ENCODE data around the gene NFE2L3.
"Not testable (repeated sequence)": the region's sequence is repeated elsewhere in the genome, so short reads cannot be mapped to it uniquely, and the experiment has no call there.

Gene NFE2L3

GRCh38 chr7:26168458-26169023 lies 16.5 kb downstream of the NFE2L3 start:
- DNase-seq (ENCODE audit: low read depth, low spot score) = no peak

DNA sequence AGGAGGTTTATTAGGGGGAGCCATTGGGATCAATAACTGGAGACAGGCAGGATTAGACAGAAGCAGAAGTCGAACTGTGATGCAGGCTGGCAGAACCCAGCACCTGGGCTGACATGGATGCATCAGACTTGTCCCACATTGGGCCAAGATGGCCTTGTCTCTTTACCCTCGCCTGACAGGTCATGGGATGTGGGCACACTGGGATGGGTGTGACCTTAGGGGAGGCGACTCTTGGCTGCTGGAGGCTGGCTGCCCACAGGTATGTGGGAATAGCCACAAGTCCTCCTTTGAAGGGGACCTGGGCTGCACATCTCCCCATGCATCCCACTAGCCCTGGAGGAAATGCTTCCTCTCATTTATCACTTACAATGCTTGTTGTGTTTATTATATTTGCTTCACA lies 17.3 kb downstream of the NFE2L3 start:
- no peak for DNase-seq (ENCODE audit: low read depth, low spot score)

DNA sequence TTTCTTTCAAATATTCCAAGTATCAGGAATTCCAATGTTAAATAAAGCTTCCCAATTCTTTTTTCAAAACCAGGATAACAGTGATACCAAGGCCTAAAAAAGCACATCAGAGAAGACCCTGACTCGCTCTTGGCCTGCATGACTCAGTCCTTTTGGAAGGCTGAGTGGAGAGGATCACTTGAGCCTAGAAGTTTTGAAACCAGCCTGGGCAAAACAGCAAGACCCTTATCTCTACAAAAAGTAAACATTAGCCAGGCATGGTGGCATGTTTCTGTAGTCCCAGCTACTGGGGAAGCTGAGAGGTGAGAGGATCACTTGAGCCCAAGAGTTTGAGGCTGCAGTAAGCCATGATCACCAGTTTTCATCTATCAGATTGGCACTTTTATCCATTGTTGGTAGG lies 18.7 kb downstream of the NFE2L3 start:
- no peak for DNase-seq (ENCODE audit: low read depth, low spot score)

GRCh38 chr7:26171601-26172000 lies 19.6 kb downstream of the NFE2L3 start:
- no peak for DNase-seq (ENCODE audit: low read depth, low spot score)

DNA sequence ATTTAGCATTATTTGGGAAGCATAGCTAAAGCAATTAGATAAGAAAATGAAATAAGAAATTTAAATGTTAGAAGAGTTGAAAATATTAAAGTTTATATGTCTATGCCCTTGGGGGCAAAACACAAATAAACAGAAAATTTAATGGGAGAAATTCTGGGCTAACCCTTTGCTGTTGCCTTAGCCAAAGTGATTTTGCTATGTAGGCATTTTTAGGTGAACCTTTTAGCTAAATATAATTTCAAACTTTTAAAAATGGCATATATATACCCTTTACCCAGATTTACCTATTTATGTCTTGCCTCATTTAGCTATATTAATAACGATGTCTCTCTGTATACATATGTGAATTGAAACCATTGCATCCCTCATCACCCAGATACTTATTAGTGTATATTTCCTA lies 20.1 kb downstream of the NFE2L3 start:
- no peak for DNase-seq (ENCODE audit: low read depth, low spot score)

DNA sequence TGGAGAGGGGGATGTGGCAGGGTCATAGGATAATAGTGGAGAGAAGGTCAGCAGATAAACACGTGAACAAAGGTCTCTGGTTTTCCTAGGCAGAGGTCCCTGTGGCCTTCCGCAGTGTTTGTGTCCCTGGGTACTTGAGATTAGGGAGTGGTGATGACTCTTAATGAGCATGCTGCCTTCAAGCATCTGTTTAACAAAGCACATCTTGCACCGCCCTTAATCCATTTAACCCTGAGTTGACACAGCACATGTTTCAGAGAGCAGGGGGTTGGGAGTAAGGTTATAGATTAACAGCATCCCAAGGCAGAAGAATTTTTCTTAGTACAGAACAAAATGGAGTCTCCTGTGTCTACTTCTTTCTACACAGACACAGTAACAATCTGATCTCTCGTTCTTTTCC lies 23.9 kb downstream of the NFE2L3 start:
- DNase-seq (ENCODE audit: low read depth, low spot score) = not testable (repeated sequence)

- DNase-seq (ENCODE audit: low read depth, low spot score) = not testable (repeated sequence)
Observed at GRCh38 chr7:26176696-26177095, 24.7 kb downstream of the NFE2L3 start.

GRCh38 chr7:26177269-26177668 lies 25.3 kb downstream of the NFE2L3 start:
- DNase-seq (ENCODE audit: low read depth, low spot score) = not testable (repeated sequence)

- DNase-seq (ENCODE audit: low read depth, low spot score) = no peak
Observed at GRCh38 chr7:26178272-26178960, 26.4 kb downstream of the NFE2L3 start.

DNA sequence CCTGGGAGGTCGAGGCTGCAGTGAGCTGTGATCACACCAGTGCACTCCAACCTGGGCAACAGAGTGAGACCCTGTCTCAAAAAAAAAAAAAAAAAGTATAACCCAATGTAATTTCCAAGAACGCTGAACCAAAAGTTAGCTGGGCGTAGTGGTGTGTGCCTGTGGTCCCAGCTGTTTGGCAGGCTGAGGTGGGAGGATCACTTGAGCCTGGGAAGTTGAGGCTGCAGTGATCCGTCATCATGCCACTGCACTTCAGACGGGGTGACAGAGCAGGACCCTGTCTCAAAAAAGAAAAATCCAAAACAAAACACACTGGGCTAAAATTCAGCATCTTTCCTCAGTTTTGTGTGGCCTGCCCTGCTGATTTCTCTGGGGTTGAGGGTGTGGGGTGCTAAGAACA lies 27.4 kb downstream of the NFE2L3 start:
- no peak for DNase-seq (ENCODE audit: low read depth, low spot score)

- DNase-seq (ENCODE audit: low read depth, low spot score) = no peak
Observed at GRCh38 chr7:26179826-26180497, 28.0 kb downstream of the NFE2L3 start.

DNA sequence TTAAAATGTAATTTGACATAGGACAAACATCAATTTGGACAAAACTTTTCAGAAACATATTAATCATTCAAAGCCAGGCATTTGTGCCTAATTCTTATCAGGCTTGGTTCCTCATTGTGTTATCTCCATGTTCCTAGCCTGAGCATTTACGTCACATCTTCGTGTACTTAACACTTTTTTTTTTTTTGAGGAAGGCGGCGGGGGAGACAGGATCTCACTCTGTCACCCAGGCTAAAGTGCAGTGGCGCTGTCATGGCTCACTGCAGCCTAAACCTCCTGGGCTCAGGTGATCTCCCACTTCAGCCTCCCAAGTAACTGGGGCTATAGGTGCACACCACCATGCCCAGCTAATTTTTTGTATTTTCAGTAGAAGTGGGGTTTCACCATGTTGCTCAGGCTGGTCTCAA lies 28.8 kb downstream of the NFE2L3 start:
- no peak for DNase-seq (ENCODE audit: low read depth, low spot score)

GRCh38 chr7:26181474-26182227 lies 29.7 kb downstream of the NFE2L3 start:
- DNase-seq (ENCODE audit: low read depth, low spot score) = no peak

- no peak for DNase-seq (ENCODE audit: low read depth, low spot score)
Observed at GRCh38 chr7:26182283-26182682, 30.3 kb downstream of the NFE2L3 start.

GRCh38 chr7:26182706-26183105 lies 30.7 kb downstream of the NFE2L3 start:
- DNase-seq (ENCODE audit: low read depth, low spot score) = no peak

- no peak for DNase-seq (ENCODE audit: low read depth, low spot score)
Observed at GRCh38 chr7:26183545-26184280, 31.7 kb downstream of the NFE2L3 start.

DNA sequence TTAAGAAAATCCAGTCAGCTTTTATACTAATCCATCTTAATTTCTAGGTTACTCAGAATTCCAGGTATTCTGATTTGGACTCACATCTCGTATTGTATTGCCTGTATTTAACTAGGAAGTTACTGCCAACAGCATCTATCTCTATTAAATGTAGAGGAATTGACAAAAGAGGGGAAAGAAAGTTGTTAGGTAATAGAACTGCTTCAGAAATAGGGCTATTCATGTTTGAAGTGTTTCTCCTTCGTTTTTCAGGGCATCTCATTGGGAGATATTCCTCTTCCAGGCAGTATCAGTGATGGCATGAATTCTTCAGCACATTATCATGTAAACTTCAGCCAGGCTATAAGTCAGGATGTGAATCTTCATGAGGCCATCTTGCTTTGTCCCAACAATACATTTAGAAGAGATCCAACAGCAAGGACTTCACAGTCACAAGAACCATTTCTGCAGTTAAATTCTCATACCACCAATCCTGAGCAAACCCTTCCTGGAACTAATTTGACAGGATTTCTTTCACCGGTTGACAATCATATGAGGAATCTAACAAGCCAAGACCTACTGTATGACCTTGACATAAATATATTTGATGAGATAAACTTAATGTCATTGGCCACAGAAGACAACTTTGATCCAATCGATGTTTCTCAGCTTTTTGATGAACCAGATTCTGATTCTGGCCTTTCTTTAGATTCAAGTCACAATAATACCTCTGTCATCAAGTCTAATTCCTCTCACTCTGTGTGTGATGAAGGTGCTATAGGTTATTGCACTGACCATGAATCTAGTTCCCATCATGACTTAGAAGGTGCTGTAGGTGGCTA lies 32.5 kb downstream of the NFE2L3 start:
- DNase-seq (ENCODE audit: low read depth, low spot score) = not testable (repeated sequence)

- DNase-seq (ENCODE audit: low read depth, low spot score) = no peak
Observed at GRCh38 chr7:26185131-26185843, 33.3 kb downstream of the NFE2L3 start.

DNA sequence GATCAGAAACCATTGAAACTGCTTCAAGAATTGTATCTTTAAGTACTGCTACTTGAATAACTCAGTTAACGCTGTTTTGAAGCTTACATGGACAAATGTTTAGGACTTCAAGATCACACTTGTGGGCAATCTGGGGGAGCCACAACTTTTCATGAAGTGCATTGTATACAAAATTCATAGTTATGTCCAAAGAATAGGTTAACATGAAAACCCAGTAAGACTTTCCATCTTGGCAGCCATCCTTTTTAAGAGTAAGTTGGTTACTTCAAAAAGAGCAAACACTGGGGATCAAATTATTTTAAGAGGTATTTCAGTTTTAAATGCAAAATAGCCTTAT lies 33.8 kb downstream of the NFE2L3 start:
- DNase-seq (ENCODE audit: low read depth, low spot score) = no peak

Data from brain pericyte (primary cell).